Measurements from ENCODE around the gene VSNL1. TPM values are rescaled to one million over a fixed set of nuclear protein-coding genes. Genes with fewer than 3 reads are reported as not detected.

VSNL1 gene
- polyA plus RNA-seq, 3 donors, result 3.7 to 4.8 (median 3.8) TPM

- DNase-seq, result no peak
These were observed 67.8 kb downstream of the VSNL1 start for GRCh38 chr2:17608251-17608650.

- no peak for DNase-seq
These were observed 70.0 kb downstream of the VSNL1 start for GRCh38 chr2:17610521-17610920.

DNA sequence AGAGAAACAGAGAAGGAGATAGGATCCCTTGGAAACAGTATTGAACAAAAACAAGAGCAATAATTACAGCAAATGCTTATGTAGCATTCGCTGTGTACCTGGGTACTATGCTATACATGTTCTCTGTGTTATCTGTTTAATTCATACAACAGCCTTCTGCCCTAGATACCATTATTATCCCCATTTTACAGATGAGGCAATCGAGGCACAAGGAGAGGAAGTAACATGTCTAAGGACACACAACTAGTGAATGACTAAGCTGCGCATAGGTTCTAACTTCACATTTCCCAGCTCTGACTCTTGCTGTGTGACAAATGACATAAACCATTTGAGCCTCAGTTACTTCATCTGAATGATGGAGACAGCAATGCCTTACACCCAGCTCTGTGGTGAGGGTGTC is 70.5 kb downstream of the VSNL1 start:
- no peak for DNase-seq

GRCh38 chr2:17614174-17614930 is 73.9 kb downstream of the VSNL1 start:
- DNase-seq, result no peak

GRCh38 chr2:17615147-17615546 is 74.7 kb downstream of the VSNL1 start:
- no peak for DNase-seq

DNA sequence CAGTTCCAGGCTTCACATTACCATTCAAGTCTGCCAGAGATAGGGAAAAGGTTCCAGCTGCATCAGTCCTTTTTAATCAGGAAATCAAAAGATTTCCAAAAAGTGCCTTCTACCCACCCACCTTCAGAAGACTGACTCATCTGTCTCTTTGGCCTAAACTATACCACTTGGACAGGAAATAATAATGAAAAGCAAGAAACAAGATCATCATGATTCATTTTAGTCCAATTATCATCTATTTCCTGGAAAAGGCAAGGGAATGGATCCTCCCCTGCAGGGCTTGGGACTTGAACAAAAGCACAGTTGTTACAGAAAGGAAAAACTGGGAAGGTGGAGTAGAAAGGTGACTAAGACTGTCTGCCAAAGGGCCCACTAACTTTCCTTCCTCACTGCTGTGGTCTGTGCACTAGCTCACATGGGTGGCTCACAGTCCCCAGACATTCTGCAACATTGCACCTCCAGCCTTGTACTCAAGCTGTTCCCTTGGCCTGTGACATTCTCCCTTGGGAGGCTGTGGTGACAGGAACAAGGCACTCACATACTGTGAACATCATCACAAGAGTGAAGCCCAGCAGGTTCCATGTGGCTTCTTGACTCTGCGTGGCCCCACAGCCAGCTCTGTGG is 75.3 kb downstream of the VSNL1 start:
- no peak for DNase-seq

DNA sequence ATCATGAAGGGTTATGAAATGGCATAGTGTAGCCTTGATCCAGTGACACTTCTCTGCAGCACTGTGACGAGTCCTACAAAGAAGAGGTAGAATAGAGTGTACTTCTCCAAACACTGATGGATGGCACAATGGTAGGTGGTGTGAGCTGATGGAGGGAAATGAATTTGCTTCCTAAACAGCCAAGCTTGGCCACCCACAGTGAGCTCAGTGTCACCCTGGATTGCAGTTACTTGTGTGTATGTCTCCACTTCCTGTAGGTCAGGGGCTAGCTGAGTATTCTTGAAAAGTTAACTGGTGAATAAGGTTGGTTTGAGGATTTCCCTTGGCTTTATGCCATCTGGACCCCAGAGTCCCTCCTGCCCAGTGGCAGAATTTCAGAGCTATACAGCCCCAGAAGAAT is 75.9 kb downstream of the VSNL1 start:
- no peak for DNase-seq

DNA sequence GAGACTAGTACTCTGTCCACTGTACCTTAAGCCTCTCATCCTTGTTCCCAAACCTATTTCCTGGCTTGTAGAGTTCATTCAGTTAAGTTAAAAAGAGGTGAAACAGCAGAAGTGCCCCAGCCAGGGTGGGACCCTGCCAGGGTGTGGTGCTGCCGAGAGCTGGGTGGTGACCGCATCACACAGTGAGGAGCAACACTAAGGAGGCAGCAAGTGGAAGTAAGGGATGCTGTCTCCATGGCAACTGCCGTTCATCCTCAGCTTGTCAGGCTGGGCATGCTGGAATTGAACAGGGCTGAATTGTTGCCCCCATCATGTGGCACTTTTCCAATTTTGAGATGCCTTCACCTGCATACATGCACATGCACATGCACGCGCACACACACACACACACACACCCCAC is 77.0 kb downstream of the VSNL1 start:
- DNase-seq, result no peak

- no peak for DNase-seq
These were observed 77.5 kb downstream of the VSNL1 start for GRCh38 chr2:17617955-17618354.

DNA sequence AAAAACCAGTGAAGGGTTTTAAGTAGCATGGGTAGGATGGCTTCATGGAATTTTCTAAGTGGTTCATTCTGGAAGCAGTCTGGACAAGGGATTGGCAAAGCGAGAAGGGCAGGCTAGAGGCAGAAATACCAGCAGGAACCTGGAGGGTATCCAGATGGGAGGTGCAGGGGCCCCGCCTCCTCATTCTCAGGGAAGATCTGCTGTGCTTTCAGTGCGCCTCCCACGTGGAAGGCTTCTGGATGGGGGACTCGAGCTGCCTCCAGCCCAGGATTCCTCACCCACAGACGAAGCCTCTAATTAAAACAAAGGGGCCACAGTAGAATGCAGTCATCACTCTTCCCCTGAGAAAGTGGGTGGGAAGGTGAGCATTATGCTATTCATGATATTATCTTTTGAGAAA is 79.8 kb downstream of the VSNL1 start:
- no peak for DNase-seq

GRCh38 chr2:17620841-17621240 is 80.3 kb downstream of the VSNL1 start:
- DNase-seq, result no peak

DNA sequence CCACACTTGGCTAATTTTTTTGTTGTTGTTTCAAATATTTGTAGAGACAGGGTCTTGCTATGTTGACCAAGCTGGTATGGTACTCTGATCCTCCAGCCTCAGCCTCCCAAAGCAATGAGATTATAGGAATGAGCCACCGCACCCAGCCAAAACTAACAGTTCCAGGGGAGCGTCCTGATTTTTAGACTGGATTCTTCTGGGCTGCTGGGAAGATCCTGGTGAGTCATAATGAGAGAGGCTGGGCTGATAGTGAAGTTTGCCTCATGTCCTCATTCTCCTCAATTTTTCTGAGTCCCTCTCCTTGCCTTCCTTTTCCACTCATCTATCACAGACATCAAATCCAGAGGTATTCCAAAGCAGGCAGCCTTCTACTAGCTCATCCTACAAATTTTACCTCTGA is 81.3 kb downstream of the VSNL1 start:
- DNase-seq, result no peak

DNA sequence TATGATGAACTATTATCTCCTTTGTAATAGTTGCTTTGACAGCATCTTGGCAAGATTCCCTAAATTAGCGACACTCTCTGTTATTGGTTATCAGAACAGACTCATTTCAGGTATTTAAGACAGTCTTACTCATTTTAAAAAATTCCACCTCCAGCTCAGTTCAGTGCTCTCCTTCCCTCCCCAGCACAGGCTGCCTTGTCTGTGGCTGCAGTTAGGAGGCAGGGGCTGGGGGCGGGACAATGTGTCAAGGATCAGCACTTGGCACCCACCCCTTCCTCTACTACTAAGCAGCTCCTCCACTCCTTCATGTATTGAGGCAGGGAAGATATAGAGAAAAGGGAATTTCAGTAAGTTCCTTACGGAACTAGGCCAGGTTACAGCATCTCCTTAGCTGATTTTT is 85.0 kb downstream of the VSNL1 start:
- no peak for DNase-seq

- no peak for DNase-seq
These were observed 86.5 kb downstream of the VSNL1 start for GRCh38 chr2:17626986-17627385.

GRCh38 chr2:17627434-17627833 is 86.9 kb downstream of the VSNL1 start:
- no peak for DNase-seq

DNA sequence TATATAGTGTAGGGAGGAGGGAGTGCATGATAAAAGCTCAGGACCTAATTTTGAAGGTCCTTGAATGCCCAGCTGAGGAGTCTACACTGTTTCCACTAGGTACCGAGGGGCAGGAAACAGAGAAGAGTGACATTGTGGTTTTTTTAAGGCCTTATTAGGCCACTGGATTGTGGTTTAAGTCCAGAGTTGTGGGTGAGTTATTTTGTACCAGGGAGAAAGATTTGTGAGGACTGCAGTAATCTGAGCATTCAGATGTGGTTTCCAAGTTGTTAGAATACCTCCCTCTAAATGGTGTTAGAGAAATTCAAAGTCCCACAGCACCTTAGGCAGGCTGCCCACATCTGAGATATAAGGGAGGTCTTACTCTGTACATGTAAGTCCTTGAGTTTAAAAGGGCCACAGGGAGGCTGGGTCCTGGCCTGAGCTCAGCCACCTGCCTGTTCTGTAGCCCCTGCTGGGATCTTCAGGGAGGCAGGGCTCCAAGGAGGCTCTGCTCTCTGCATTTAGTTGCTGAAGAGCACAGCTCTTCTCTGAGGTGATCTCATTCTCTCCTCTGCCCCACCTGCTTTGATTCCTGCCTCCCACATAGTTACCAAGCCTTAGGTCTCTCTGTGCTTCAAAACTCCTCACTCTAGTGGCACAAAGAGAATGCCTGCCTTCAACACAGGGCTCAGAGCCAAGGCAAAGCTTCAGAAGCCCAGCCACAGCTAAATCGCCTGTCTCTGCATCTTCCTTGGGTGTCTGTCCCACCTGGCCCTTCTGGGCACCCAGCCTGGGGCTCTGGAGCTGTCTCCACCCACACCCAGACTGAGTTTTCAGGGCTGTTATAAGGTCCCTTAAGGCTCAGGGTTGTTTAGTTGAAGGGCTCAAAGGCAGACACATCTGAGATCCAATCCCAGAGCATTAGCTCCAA is 88.1 kb downstream of the VSNL1 start:
- DNase-seq, result no peak

DNA sequence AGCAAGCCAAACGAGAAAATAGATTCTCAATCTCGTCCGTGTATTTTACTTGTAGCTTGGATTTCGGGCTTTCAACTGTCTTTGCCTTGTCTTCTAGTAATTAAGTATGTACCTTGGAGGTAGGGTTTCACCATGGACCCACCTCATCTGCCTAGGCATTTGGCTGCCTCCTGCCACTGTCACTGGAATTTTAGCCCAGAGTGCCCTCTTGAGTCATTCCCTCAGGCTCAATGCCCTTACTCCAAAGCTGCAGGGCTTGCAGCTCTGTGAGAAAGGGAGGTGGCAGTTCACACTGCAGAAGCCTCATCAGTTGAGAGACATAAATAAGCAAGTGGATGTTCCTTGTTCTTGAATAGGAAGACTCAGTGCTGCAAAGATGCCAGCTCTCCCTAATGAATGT is 89.6 kb downstream of the VSNL1 start:
- no peak for DNase-seq

- no peak for DNase-seq
These were observed 94.5 kb downstream of the VSNL1 start for GRCh38 chr2:17634997-17635396.

GRCh38 chr2:17636257-17636656 is 95.8 kb downstream of the VSNL1 start:
- no peak for DNase-seq

GRCh38 chr2:17637131-17637906 is 96.8 kb downstream of the VSNL1 start:
- no peak for DNase-seq

DNA sequence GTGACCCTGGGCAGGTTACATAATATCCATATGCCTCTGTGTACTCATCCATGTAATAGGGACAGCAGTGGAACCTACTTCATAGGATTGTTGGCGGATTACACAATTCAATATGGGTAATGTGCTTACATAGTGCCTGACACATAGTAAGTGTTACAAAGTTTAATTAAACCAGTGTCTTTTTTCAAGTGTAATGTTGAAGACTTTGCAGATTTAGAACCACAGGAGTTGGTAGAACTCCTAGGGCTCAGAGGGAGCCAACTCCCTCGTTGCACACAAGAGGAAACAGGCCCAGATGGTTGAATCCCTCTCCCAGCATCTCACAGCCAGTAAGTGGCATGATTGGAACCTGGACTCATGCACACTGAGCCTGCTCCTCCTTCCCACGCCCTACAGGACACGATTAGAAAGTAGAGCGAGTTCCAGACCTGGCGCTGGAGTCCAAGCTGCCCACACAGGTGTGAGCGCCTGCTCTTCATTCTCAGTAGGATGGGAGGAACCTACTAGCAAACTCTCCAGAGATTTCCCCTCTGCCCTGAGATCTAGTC is 97.8 kb downstream of the VSNL1 start:
- DNase-seq, result no peak

DNA sequence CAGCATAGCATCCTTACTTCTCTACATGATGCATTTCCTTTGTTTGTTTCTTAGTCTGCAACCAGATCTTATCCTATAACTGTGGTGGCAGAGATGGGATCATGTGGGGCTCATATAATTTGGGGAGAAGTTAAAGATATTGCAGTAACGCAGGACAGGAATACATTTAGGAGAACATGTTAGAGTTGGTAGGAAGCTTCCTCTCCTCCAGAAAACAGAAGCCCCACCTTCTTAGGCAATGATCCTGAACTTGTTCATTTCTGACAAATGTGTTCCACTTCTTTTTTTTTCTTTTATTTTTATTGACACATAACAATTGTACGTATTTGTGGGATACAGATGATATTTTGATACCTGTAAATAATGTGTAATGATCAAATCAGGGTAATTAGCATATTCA is 99.9 kb downstream of the VSNL1 start:
- DNase-seq, result no peak
